HG03280 (cell line): ENCODE results near the gene STX7.

Experiments used
- ATAC-seq: cut with Tn5 transposase; IDR thresholded peaks from one replicate; pipeline ENCODE4 v1.9.1; 2021; ENCODE audit warnings: mild to moderate bottlenecking, moderate library complexity; ENCODE audit not compliant: unreplicated experiment

STX7 gene

GRCh38 chr6:132506869-132507808 is 5.8 kb downstream of the STX7 start:
- no peak for ATAC-seq

DNA sequence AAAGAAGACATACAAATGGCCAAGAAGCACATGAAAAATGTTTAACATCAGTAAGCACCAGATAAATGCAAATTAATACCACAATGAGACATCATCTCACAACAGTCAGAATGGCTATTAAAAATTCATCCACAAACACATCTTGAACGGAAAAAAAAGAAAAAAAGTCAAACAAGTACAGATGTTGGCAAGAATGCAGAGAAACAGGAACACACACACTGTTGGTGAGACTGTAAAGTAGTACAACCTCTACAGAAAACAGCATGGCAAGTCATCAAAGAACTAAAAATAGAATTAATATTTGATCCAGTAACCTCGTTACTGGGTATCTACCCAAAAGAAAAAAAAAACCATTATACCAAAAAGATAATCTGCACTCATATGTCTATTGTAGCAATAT is 6.5 kb downstream of the STX7 start:
- no peak for ATAC-seq

DNA sequence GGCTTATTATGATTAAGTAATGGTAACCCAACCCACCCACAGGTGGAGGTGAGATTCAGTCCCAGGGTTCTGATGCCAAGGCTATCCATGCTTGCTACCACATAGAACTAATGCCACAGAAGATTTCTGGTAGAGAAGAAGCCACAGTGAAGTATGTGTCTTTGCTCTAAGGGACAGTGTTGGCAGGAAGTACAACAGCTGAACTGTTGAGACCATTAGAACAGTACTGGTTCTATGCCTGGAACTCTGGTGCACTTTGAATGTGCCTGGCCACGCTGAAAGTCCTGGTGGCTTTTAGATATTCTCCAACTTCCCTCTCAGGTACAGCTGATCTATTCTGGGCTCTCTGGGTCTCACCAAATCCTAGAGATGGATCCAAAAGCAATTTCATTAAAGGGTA is 7.8 kb downstream of the STX7 start:
- no peak for ATAC-seq

GRCh38 chr6:132504757-132505156 is 8.2 kb downstream of the STX7 start:
- no peak for ATAC-seq

DNA sequence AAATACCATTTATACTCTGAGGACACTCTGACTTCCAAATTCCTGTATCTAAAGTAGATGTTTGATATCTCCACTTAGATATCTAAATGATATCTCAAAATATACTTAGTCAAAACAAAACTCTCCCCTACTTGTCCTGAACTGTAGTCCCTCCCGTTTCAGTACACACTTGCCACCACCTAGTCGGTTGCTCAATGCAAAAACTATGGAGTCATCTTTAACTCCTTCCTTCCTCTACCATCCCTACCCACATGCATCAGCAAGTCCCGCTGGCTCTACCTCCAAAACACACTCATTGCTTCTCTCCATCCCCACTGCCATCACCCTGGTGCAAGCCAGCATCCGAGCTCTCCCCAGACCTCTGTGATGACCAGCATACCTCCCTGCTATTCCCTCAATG is 13.2 kb downstream of the STX7 start:
- no peak for ATAC-seq

DNA sequence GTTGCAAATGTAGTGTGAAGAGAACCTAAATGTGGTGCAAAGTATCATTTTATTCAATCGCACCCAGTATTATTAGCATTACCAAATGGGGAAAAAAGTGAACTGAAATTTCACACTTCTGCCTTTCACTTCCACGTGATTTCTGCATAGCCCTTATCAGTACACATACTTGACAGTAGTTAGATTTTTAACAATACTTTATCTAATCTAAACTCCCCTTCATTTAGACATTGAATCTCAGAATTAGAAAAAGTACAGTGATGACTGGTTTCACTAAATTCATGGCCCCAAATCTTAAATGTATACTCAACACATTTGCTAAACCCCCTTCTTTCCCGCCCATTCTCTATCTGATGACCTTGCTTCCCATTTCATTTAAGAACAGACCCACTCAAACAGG is 14.3 kb downstream of the STX7 start:
- peak; percentile 51 for ATAC-seq

DNA sequence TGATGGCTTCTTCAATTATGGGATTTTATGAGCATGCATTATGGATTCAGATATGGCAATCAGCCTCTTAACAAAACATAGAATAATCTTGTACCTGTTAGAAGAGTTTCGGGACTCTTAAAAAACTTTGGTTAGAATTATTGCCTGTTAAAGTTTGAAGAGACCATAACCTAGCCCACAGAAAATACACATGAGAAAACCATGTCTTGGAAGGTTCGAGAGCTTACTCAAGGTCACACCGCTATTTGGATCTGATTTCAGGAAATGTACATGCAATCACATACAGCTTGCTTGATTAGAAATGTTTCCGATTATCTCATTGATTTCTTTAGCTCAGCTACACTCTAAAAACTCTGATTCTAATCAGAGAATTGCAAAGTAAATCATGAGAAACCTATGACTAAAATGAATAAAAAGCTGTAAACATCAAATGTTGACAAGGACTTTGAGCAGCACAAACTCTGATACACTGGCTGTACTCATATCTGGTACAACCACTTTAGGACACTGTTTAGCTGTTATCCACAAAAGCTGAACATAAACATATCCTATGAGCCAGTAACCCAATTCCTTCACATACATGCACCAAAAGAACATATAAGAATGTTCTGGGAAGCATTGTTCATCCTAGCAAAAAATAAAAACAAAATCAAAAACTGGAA is 16.3 kb downstream of the STX7 start:
- ATAC-seq, result no peak

DNA sequence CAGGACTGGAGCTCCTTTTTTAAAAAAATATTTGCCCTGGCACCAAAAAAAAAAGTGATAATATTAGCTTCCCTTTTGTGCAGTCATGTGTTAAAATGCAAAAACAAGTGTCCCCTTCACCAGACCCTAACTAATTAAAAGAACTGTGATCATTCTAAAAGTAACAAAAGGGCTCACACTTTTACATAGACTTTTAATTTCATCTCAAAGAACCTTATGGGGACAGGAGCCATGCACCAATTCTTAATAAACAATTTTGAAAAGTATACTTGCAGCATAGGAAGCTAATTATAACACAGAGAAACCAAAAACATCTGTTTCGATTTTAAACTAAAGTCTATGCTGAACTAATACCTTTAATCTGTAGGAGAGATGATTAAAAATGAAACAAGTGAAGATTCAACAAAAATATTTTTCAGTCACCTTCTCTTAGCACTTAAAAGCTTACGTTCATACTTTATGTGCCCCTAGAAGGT is 17.3 kb downstream of the STX7 start:
- ATAC-seq, result peak; percentile 57

DNA sequence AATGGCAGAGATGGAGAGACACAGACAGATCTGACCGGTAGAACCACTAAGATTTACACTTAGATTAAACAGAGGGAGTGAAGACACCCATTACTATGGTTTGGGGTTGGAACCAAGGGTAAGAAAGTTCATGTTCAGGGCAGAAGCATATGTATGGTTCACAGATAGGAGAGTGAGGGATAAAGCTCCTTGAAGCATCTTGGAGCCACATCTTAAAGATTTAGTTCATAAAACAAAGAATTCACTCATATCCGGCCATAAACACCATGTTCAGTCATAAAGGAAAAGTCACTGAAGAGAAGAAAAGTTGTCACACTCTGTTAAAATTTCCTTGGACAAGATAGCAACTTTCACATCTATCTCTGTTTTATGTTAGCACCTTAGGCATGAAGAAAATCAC is 18.0 kb downstream of the STX7 start:
- no peak for ATAC-seq

GRCh38 chr6:132491881-132492280 is 21.0 kb downstream of the STX7 start:
- no peak for ATAC-seq

DNA sequence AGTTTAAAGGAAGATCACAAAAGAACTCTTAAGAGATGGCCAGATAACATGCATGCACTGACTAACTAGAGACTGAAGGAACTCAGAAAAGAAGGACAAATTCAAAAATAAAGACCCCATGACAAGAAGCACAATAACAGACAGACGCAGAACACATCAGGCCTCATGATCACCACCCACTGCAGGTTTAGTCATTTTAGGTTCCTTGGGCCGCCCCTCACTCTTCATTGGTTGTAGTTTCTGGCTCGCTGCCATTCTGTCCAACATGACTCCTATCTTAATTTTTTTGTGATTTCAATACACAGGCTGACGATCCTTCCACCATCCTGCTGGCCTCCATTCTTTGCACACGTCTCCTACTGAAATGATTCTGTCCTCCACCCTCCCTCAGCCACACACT is 21.6 kb downstream of the STX7 start:
- no peak for ATAC-seq

DNA sequence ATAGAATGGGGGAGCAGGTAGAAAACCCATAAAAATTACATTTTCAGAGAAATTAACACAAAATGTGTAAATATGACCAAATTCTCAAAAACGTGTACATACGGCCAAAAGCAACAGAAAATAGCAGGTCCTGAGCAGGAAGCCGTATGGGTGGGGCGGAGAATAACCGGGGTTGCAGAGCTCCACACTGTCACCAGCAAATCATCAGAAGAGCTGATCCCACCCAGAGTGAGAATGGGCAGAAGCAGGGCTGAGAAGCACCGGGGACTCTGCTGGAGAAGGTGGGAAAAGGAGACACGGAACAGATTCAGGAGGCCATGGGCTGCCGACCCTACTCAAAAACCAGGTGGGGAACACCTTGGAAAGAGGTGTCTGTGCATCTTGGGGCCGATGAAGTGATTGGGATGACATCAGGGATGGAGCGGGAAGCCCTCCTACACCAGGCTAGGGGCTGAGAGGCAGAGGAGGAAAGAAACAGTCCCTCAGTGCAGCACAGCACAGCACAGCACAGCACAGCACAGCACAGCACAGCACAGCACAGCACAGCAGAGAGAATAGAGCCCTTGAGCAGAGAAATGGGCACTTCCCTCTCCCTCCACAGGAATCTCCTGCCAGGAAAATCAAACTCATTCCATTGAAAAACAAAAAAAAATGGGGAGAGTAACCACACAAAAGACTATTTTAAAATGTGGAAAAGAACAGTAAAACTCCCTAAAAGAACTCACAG is 22.3 kb downstream of the STX7 start:
- ATAC-seq, result peak; percentile 57

DNA sequence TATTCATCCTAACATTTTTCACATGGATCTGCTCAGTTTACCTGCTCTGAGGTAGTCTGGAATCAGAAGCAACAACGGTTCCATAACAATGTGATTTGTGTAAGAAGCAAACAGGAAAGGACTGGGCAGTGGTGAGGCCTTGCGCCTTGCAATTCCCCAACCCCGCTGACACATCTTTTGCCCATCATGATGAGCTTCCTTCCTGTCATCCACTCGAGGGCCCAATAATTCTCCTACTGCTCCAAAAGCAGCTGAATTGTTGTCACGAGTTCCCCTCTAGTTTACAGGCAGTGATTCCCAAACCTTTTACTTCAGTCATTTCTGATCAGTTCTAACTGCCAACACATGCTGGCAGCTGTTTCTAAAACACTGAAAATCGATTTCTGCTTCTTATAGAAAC is 22.9 kb downstream of the STX7 start:
- ATAC-seq, result peak; percentile 58

GRCh38 chr6:132489376-132489775 is 23.5 kb downstream of the STX7 start:
- no peak for ATAC-seq

GRCh38 chr6:132487762-132488161 is 25.2 kb downstream of the STX7 start:
- ATAC-seq, result no peak

DNA sequence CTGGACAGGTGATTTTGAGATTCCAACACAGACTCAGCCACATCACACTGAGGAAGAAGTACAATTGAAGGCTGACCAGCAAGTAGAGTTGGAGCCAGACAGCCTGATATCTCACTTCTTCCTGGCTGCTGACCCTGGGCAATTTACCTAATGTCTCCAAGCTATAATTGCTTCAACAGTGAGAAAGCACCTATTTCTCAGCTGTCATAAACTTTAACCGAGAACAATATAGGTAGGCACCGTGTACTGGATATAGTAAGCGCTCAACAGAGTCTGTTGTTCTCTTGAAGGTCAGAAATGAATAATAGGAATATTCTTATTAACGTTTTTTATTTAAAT is 28.3 kb downstream of the STX7 start:
- peak; percentile 22 for ATAC-seq

DNA sequence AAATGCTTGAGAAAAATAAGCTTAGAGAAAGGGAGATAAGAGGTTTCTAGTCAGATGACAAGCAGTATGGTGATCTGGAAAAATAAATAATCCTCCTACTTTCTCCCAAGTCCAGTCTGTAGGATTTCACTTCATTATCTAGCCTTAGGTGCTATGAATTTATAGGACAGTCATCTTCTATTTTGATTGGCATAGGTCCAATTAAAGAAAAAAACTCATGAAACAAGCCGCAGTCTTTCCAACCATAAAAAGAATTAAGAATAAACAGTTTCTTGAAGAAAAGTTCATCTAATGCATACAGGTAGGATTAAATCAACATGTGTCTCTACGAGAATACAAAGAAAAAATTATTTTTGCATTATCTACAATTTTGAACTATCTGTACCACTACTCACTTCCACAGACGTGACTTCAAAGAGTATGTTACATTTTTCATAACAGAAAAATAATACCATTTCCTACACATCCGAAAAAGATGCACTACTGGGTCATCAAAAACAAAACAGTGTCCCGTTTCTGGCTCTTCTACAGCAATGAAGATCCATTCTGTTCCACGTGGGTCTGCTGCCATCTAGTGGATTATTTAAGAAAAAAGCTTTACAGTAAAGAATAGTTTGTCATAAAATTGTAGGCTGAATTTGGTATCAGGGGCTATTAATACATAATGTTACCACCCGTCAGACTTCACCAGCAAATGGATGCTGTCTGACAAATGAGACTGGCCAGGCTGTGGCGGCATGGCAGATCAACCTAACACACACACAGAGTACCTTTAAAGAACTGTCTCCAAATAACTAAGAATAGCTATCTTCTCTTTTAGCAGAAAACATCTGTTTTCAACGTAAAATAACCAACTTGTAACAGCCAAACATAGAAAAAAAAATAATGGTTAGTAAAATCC is 28.9 kb downstream of the STX7 start:
- ATAC-seq, result peak; percentile 84

DNA sequence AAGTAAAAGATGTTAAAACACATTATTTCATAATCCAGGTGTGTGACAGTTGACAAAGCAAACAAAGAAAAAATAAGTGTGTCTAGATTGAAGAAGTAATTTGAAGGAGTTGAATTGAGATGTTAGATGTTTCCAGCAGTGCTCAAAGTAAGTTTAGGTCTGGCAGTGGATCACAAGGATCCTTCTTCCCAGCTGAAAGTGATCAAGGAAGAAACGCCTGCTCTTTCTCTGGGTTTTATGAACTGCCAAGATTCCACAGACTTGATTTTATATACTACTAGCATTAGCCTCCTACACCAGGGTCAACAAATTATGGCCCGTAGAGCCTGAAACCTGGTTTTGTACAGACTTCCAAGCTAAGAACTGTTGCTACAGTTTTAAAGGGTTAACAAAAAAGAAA is 30.3 kb downstream of the STX7 start:
- ATAC-seq, result no peak

DNA sequence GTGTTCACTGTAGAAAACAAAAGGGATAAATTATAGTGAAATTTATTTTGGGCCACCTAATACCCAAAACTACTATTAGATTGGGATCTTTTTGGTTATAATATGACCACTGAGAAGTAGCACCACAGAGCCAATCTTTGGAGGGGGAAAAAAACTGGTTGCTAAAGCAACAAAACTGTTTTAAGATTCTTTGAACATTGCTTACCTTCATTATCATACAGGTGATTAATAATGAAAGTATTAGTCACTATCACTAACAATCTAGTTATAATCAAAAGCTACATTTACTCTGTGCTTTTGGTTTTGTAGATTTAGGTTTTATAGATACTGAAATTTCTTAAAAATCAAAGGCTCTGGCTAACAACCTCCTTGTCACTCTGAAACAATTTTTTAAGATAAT is 31.7 kb downstream of the STX7 start:
- no peak for ATAC-seq

DNA sequence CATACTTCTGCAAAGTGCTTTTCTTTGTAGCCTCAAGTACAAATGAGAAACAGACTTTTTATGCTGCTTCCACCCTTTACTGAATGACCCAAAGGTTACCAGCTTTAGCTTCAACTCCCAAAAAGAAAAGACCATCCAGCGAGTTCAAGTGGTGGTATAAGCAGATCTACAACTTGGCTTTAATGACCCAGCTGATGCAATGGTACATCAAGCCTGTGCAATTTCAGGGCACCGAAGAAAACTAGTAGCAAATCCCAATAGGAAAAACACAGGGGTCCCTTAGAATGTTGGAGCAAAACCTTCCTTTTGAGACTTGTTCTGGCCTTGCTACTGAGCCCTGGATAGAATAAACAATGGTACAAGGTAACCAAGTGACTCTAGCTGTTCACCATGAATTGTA is 33.8 kb downstream of the STX7 start:
- ATAC-seq, result no peak

- no peak for ATAC-seq
These were observed 34.2 kb downstream of the STX7 start for GRCh38 chr6:132478674-132479073.
